CD4-positive, alpha-beta T cell (primary cell): ENCODE measurements around the gene PIAS2. TPM values are rescaled to one million over a fixed set of nuclear protein-coding genes. Genes with fewer than 3 reads are reported as not detected.

ENCODE experiments used
- ATAC-seq: fragments of 200-7000 bp; cut with Tn5 transposase; one replicate; pipeline ENCODE4 v1.10.0; 2022; ENCODE audit warnings: mild to moderate bottlenecking; ENCODE audit not compliant: poor library complexity
- CTCF ChIA-PET: fragments of 350-600 bp; sonication (Branson Sonifier 250); formaldehyde crosslinking; loops from one replicate; lab custom pipeline; 2021; ENCODE audit warnings: antibody characterized with exemption, inconsistent platforms; lab: Charles Lee
- POLR2A ChIA-PET: fragments of 350-600 bp; sonication (Branson Sonifier 250); formaldehyde crosslinking; loops from one replicate; lab custom pipeline; 2021; ENCODE audit warnings: antibody characterized with exemption, inconsistent platforms; lab: Charles Lee
- DNase-seq, 14 experiments: peaks; one replicate each; pipeline ENCODE4 v3.0.0-alpha.2; 2013 to 2020; ENCODE audit warnings: mixed read lengths in 2 of 14
- H3K27ac ChIP-seq, 2 donors: one replicate each; pipeline versions ENCODE4 v1.5.1 to v1.7.0; 2013; ENCODE audit warnings: low read length in 2 of 2, low read depth in 1 of 2, mild to moderate bottlenecking in 1 of 2
- H3K27me3 ChIP-seq, 2 experiments: 1 replicate in 1 of 2; 2 replicates in 1 of 2; pipeline versions ENCODE4 v1.6.1 to v1.7.0; 2013; ENCODE audit warnings: low read length in 2 of 2, control low read depth in 1 of 2, mild to moderate bottlenecking in 1 of 2, moderate library complexity in 1 of 2; ENCODE audit not compliant: insufficient read depth in 2 of 2, control insufficient read depth in 1 of 2
- H3K36me3 ChIP-seq: one replicate; pipeline ENCODE4 v1.6.1; 2013; ENCODE audit warnings: low read length, control low read depth; ENCODE audit not compliant: insufficient read depth
- H3K4me1 ChIP-seq: one replicate; pipeline ENCODE4 v1.6.1; 2013; ENCODE audit warnings: low read length, control low read depth; ENCODE audit not compliant: insufficient read depth
- H3K4me3 ChIP-seq: one replicate; pipeline ENCODE4 v1.5.1; 2013; ENCODE audit warnings: mild to moderate bottlenecking, low read length, moderate library complexity
- H3K9me3 ChIP-seq, 2 experiments: 1 replicate in 1 of 2; 2 replicates in 1 of 2; pipeline versions ENCODE4 v1.6.1 to v1.7.0; 2013; ENCODE audit warnings: low read length in 2 of 2, mild to moderate bottlenecking in 2 of 2, control low read depth in 1 of 2, moderate library complexity in 1 of 2; ENCODE audit not compliant: control insufficient read depth in 1 of 2, insufficient read depth in 1 of 2
- H3K27ac Mint-ChIP-seq: one replicate; pipeline ENCODE4 v1.8.0; 2020; ENCODE audit warnings: mixed read lengths
- H3K27me3 Mint-ChIP-seq: one replicate; pipeline ENCODE4 v1.8.0; 2021; ENCODE audit warnings: mixed read lengths
- H3K36me3 Mint-ChIP-seq: one replicate; pipeline ENCODE4 v1.8.0; 2021; ENCODE audit warnings: low read depth, mixed read lengths
- H3K4me1 Mint-ChIP-seq: one replicate; pipeline ENCODE4 v1.8.0; 2021; ENCODE audit warnings: low read depth, mixed read lengths
- H3K4me3 Mint-ChIP-seq: one replicate; pipeline ENCODE4 v1.8.0; 2020; ENCODE audit warnings: mild to moderate bottlenecking, mixed read lengths
- H3K9me3 Mint-ChIP-seq: one replicate; pipeline ENCODE4 v1.8.0; 2020; ENCODE audit warnings: mixed read lengths
- CTCF ChIP-seq: fragments of 200-600 bp; IDR thresholded peaks from one replicate; pipeline ENCODE4 v1.8.0; 2022; ENCODE audit warnings: antibody characterized with exemption, mild to moderate bottlenecking
- intact Hi-C, 2 experiments: fragments of 100-400 bp; cut with DNase I in 1 of 2; cut with micrococcal nuclease in 1 of 2; formaldehyde crosslinking; loops; one replicate each; pipeline versions ENCODE4 v1.15.1 to v1.9.0; 2023 to 2025; cut with DNase I, micrococcal nuclease
- total RNA-seq, 174 experiments: library from RNA in 2 of 174; stranded (reverse) in 2 of 174; gene quantifications; one replicate each; pipeline ENCODE4 v1.2.3 and lab custom pipeline; 2021 to 2026

The PIAS2 gene
- total RNA-seq, 2 experiments from 2014 or later = 32.0 to 36.3 TPM

GRCh38 chr18:46910856-46911255, 6.5 kb downstream of the PIAS2 start:
- no peak overlapping the region for H3K27ac Mint-ChIP-seq
- H3K4me1 Mint-ChIP-seq = peaks cover 56% of the 10 kb centered on the region
- ATAC-seq (no peak), DNase-seq (no peak)
- POLR2A ChIA-PET = no interaction called here
- H3K9me3 Mint-ChIP-seq = peaks cover 6% of the 10 kb centered on the region
- Histone ChIP-seq H3K4me3 (no peak overlapping the region), H3K27me3 (no peaks in the 10 kb centered on the region), H3K4me1 (peaks cover 5% of the 10 kb centered on the region), H3K36me3 (no peaks in the 10 kb centered on the region), H3K27ac (no peak overlapping the region), H3K9me3 (no peaks in the 10 kb centered on the region)
- TF ChIP-seq CTCF = no peak
- intact Hi-C loops = loop anchor here in 1 of 2 experiments (10.0 kb wide), 3 partner anchors 244 to 736 kb away; partner anchors contain the start of gene HDHD2
- CTCF ChIA-PET = interaction anchor here (0.6 kb wide), 1 partner anchor 89 kb away, joined by 3 read pairs; no protein-coding TSS in a partner anchor
- peaks cover 31% of the 10 kb centered on the region for H3K36me3 Mint-ChIP-seq
- no peak overlapping the region for H3K4me3 Mint-ChIP-seq
- no peaks in the 10 kb centered on the region for H3K27me3 Mint-ChIP-seq

- no peak overlapping the region for H3K27ac ChIP-seq
- peaks cover 50% of the 10 kb centered on the region for H3K4me1 Mint-ChIP-seq
- no peak overlapping the region for H3K4me3 Mint-ChIP-seq
- H3K27ac Mint-ChIP-seq = no peak overlapping the region
- H3K4me1 ChIP-seq = no peaks in the 10 kb centered on the region
- intact Hi-C loops = no loop called here
- DNase-seq (no peak), ATAC-seq (no peak)
- POLR2A ChIA-PET = no interaction called here
- peaks cover 6% of the 10 kb centered on the region for H3K9me3 Mint-ChIP-seq
- H3K27me3 Mint-ChIP-seq = no peaks in the 10 kb centered on the region
- no peaks in the 10 kb centered on the region for H3K36me3 ChIP-seq
- no peaks in the 10 kb centered on the region for H3K9me3 ChIP-seq
- H3K27me3 ChIP-seq = no peaks in the 10 kb centered on the region
- peaks cover 39% of the 10 kb centered on the region for H3K36me3 Mint-ChIP-seq
- CTCF ChIA-PET = no interaction called here
- H3K4me3 ChIP-seq = no peak overlapping the region
- no peak for TF ChIP-seq CTCF
Observed at GRCh38 chr18:46909497-46909896, 7.8 kb downstream of the PIAS2 start.

GRCh38 chr18:46903406-46903805, 13.9 kb downstream of the PIAS2 start:
- Mint-ChIP-seq H3K36me3 (peaks cover 74% of the 10 kb centered on the region), H3K4me3 (no peak overlapping the region), H3K9me3 (peaks cover 6% of the 10 kb centered on the region), H3K4me1 (peaks cover 43% of the 10 kb centered on the region), H3K27ac (no peak overlapping the region), H3K27me3 (no peaks in the 10 kb centered on the region)
- intact Hi-C loops = no loop called here
- no peak overlapping the region for H3K27ac ChIP-seq
- H3K4me1 ChIP-seq = no peaks in the 10 kb centered on the region
- TF ChIP-seq CTCF = no peak
- no peaks in the 10 kb centered on the region for H3K36me3 ChIP-seq
- no peaks in the 10 kb centered on the region for H3K9me3 ChIP-seq
- POLR2A ChIA-PET = no interaction called here
- no peak overlapping the region for H3K4me3 ChIP-seq
- no peak for ATAC-seq
- CTCF ChIA-PET = no interaction called here
- DNase-seq = no peak
- no peaks in the 10 kb centered on the region for H3K27me3 ChIP-seq
